GM18505 (cell line): ENCODE results near the gene CDH23.

Experiments used
- ATAC-seq: cut with Tn5 transposase; IDR thresholded peaks from one replicate; pipeline ENCODE4 v1.9.1; 2021; ENCODE audit not compliant: unreplicated experiment
- POLR2A ChIP-seq: IDR thresholded peaks from 4 replicates; pipeline ENCODE4 v1.6.1; 2011; ENCODE audit warnings: borderline replicate concordance; ENCODE audit not compliant: insufficient read depth, insufficient read length; ENCODE audit errors: extremely low read depth

The CDH23 gene

DNA sequence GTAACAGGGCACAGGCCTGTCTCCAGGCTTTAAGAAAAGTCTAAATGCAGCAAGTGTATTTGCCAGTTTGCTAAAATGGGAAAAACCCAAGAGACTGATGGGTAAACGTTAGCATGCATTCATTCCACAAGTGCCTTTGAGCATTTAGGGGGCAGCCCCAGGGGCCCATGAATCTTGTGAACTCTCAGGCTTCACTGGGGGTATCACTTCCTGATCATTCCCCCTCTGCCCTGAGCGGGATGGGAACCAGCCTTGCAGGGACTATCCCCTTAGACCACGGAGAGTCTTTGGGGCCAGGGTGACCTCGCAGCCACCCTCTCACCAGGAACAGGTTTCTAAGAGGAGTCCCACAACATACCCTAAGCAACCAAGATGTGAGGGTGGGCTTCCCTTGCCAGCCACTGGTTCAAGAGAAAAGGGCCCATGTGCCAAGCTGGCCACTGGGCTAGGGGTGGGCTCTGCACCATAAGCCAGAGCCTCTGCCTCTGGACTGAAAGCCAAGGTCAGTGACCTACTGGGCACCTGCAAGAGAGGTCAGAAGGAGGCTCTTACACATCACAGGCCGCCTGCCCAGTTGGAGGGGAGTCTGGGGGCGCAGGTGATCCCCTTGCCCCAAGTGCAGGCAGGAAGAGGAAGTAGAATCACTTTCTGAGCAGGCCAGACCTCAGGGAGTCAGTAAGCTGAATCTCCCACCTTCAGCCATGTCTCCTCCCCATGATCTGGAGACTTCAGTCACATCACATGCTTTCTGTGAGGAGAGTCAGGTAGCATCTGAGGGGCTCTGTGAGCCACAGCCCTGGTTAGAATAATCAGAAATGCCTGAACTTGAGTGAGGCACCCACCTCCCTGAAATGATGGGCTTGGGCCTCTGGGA lies 247.8 kb downstream of the CDH23 start:
- no peak for TF ChIP-seq POLR2A
- ATAC-seq = no peak

- ATAC-seq = no peak
- TF ChIP-seq POLR2A = no peak
Measured at GRCh38 chr10:71645185-71645584, 248.5 kb downstream of the CDH23 start.

DNA sequence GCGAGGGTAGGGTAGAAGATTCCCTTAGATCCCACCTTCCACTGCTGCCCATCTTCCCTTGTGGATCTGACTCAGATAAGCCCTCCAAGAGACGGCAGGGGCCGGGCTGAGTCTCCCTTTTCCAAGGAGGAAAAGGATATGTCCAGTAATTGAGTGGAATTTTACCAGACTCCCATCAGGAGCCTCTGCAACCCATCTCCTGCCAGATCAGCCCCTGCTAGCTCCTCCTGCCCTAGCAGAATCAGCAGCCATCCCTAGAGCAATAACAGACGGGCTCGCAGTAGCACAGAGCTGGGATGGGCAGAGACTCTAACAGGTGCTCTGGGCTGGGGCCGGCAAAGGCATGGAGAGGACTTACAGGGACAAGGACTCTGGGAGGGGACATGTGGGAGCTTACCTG lies 249.3 kb downstream of the CDH23 start:
- ATAC-seq = no peak
- TF ChIP-seq POLR2A = no peak

GRCh38 chr10:71646592-71647292 lies 250.0 kb downstream of the CDH23 start:
- no peak for TF ChIP-seq POLR2A
- ATAC-seq = no peak

GRCh38 chr10:71647526-71648253 lies 251.0 kb downstream of the CDH23 start:
- TF ChIP-seq POLR2A = no peak
- ATAC-seq = no peak

- no peak for ATAC-seq
- no peak for TF ChIP-seq POLR2A
Measured at GRCh38 chr10:71648254-71648932, 251.7 kb downstream of the CDH23 start.

DNA sequence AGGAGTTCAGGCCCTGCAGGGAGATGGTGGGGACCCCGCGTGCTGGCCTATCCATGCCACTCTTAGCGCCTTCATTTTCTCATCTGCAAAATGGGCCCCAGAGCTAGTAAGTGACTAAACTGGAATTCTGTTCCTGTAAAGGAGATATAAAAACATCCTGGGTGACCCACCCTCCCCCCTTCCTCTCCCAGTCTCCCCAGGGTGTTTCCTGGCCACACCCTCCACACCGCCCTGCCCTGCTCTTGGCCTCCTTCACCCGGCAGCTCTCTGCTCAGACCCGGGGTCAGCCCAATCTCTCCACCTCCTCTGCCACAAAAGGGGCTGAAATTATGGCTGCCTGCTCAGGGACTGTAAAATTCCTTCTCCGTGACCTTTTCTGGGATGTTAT lies 252.2 kb downstream of the CDH23 start:
- TF ChIP-seq POLR2A = no peak
- no peak for ATAC-seq

GRCh38 chr10:71649631-71650030 lies 252.9 kb downstream of the CDH23 start:
- ATAC-seq = no peak

GRCh38 chr10:71650397-71650796 lies 253.7 kb downstream of the CDH23 start:
- ATAC-seq = no peak
- no peak for TF ChIP-seq POLR2A

More at GRCh38 chr10:71649631-71650030, 252.9 kb downstream of the CDH23 start:
- no peak for TF ChIP-seq POLR2A

GRCh38 chr10:71651428-71651827 lies 254.7 kb downstream of the CDH23 start:
- TF ChIP-seq POLR2A = no peak
- no peak for ATAC-seq

DNA sequence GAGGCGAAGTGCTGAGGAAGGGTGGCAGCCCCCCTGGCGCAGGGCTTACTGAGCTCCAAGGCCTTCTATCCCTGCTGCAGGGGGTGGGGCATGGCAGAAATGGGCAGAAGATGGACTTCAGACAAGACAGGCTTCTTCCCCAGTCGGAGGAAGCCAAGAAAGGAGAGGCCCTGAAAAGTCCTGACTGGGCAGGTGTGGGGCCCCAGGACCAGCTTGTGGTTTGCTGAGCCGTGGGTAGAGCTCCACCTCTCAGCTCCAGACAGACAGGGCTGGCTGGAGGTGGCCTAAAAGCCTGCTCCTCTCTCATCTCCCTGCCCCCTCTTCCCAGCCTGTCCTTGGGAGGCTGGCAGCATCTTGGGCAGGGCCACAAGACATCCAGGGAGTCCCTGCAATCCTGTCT lies 255.2 kb downstream of the CDH23 start:
- ATAC-seq = no peak
- no peak for TF ChIP-seq POLR2A

GRCh38 chr10:71653044-71653443 lies 256.3 kb downstream of the CDH23 start:
- no peak for ATAC-seq
- no peak for TF ChIP-seq POLR2A

- ATAC-seq = no peak
- no peak for TF ChIP-seq POLR2A
Measured at GRCh38 chr10:71656220-71656619, 259.5 kb downstream of the CDH23 start.

- TF ChIP-seq POLR2A = no peak
- ATAC-seq = no peak
Measured at GRCh38 chr10:71657604-71658466, 261.1 kb downstream of the CDH23 start.
